ENCODE data around the gene AGBL1. TPM values are rescaled to one million over a fixed set of nuclear protein-coding genes. Genes with fewer than 3 reads are reported as not detected.

The AGBL1 gene
- total RNA-seq, 1 donor from 2014 or later, result 0.76 TPM

- Mint-ChIP-seq H3K9me3 (ENCODE audit: unreplicated experiment) (no peaks in the 10 kb centered on the region), H3K4me3 (ENCODE audit: unreplicated experiment) (no peak overlapping the region), H3K4me1 (ENCODE audit: low read depth, unreplicated experiment) (peaks cover 19% of the 10 kb centered on the region), H3K36me3 (ENCODE audit: unreplicated experiment) (peaks cover under 1% of the 10 kb centered on the region), H3K27ac (ENCODE audit: unreplicated experiment) (no peak overlapping the region), H3K27me3 (ENCODE audit: unreplicated experiment) (no peaks in the 10 kb centered on the region)
- DNase-seq, result no peak
- no peak for TF ChIP-seq CTCF (IDR thresholded peaks at IDR 0.05; ENCODE audit: partially characterized antibody, unreplicated experiment)
Measured at GRCh38 chr15:86759800-86760523, 680.3 kb downstream of the AGBL1 start.

- Mint-ChIP-seq H3K4me3 (ENCODE audit: unreplicated experiment) (no peak overlapping the region), H3K27me3 (ENCODE audit: unreplicated experiment) (no peaks in the 10 kb centered on the region), H3K36me3 (ENCODE audit: unreplicated experiment) (no peaks in the 10 kb centered on the region), H3K4me1 (ENCODE audit: low read depth, unreplicated experiment) (peaks cover 19% of the 10 kb centered on the region), H3K27ac (ENCODE audit: unreplicated experiment) (no peak overlapping the region), H3K9me3 (ENCODE audit: unreplicated experiment) (peaks cover 4% of the 10 kb centered on the region)
- no peak for TF ChIP-seq CTCF (IDR thresholded peaks at IDR 0.05; ENCODE audit: partially characterized antibody, unreplicated experiment)
- DNase-seq, result no peak
Measured at GRCh38 chr15:86762874-86763273, 683.2 kb downstream of the AGBL1 start.

- no peak overlapping the region for H3K4me3 Mint-ChIP-seq (ENCODE audit: unreplicated experiment)
- H3K4me1 Mint-ChIP-seq (ENCODE audit: low read depth, unreplicated experiment), result peaks cover 19% of the 10 kb centered on the region
- no peaks in the 10 kb centered on the region for H3K36me3 Mint-ChIP-seq (ENCODE audit: unreplicated experiment)
- no peaks in the 10 kb centered on the region for H3K27me3 Mint-ChIP-seq (ENCODE audit: unreplicated experiment)
- H3K9me3 Mint-ChIP-seq (ENCODE audit: unreplicated experiment), result peaks cover 4% of the 10 kb centered on the region
- H3K27ac Mint-ChIP-seq (ENCODE audit: unreplicated experiment), result no peak overlapping the region
- no peak for DNase-seq
- no peak for TF ChIP-seq CTCF (IDR thresholded peaks at IDR 0.05; ENCODE audit: partially characterized antibody, unreplicated experiment)
Measured at GRCh38 chr15:86764021-86764420, 684.4 kb downstream of the AGBL1 start.

GRCh38 chr15:86765281-86765680 is 685.6 kb downstream of the AGBL1 start:
- H3K4me3 Mint-ChIP-seq (ENCODE audit: unreplicated experiment), result peak overlapping the region; percentile 53
- H3K9me3 Mint-ChIP-seq (ENCODE audit: unreplicated experiment), result peaks cover 4% of the 10 kb centered on the region
- peaks cover 16% of the 10 kb centered on the region for H3K4me1 Mint-ChIP-seq (ENCODE audit: low read depth, unreplicated experiment)
- no peak for TF ChIP-seq CTCF (IDR thresholded peaks at IDR 0.05; ENCODE audit: partially characterized antibody, unreplicated experiment)
- DNase-seq, result no peak
- peak overlapping the region; percentile 86 for H3K27ac Mint-ChIP-seq (ENCODE audit: unreplicated experiment)
- peaks cover 2% of the 10 kb centered on the region for H3K27me3 Mint-ChIP-seq (ENCODE audit: unreplicated experiment)
- no peaks in the 10 kb centered on the region for H3K36me3 Mint-ChIP-seq (ENCODE audit: unreplicated experiment)

- Mint-ChIP-seq H3K9me3 (ENCODE audit: unreplicated experiment) (peaks cover 2% of the 10 kb centered on the region), H3K27ac (ENCODE audit: unreplicated experiment) (no peak overlapping the region), H3K27me3 (ENCODE audit: unreplicated experiment) (peaks cover 4% of the 10 kb centered on the region), H3K4me3 (ENCODE audit: unreplicated experiment) (no peak overlapping the region), H3K4me1 (ENCODE audit: low read depth, unreplicated experiment) (peaks cover 11% of the 10 kb centered on the region), H3K36me3 (ENCODE audit: unreplicated experiment) (no peaks in the 10 kb centered on the region)
- no peak for DNase-seq
- TF ChIP-seq CTCF (IDR thresholded peaks at IDR 0.05; ENCODE audit: partially characterized antibody, unreplicated experiment), result no peak
Measured at GRCh38 chr15:86772369-86773059, 692.8 kb downstream of the AGBL1 start.
